ENCODE data around the gene CCDC141. TPM values are rescaled to one million over a fixed set of nuclear protein-coding genes. Genes with fewer than 3 reads are reported as not detected.

Gene CCDC141
- total and polyA plus RNA-seq, 2 of the 13 experiments (the other 11 are each of a cell fraction or from before 2014, with no cell fraction given): not detected

DNA sequence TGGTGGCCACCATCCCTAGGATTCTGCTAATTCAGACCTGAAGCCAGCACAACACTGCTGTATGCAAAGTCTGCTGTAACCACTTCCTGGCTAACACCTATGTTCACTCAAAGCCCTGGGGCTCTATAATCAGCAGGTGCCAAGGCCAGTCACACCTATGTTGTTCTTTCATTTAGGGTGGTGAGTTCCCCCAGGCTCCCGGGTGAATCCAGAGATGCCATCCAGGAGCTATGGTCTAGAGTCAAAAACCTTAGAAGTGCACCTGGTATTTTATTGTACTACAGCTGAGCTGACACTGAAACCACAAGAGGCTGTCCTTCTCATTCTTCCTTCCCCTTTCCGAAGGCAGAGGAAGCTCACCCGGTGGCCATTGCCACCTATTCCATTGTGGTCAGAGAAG, 46.2 kb upstream of the CCDC141 start:
- POLR2A ChIA-PET: no interaction called here
- intact Hi-C loops (cut with micrococcal nuclease; ENCODE audit: unreplicated experiment): no loop called here
- no peak overlapping the region for H3K4me3 ChIP-seq (replicated peaks in 1 of 3; ENCODE audit: insufficient read depth in 1 of 3, low read depth in 2 of 3, low read length in 3 of 3)

More for the DNA sequence above, 46.2 kb upstream of the CCDC141 start:
- WGBS (ENCODE audit: low lambda C conversion rate): 24% methylated on average over 3 of the region's 3 CpGs
- H3K4me1 ChIP-seq (ENCODE audit: insufficient read depth, low read length): no peaks in the 10 kb centered on the region
- H3K9me3 ChIP-seq (ENCODE audit: low read length): peaks cover 7% of the 10 kb centered on the region; the same call in 1 of the 2 replicates
- no TSS peak for BruUV-seq (replicated peaks)
- H3K4me2 ChIP-seq (ENCODE audit: low read depth, low read length): no peak overlapping the region
- no peak for FAIRE-seq
- TF ChIP-seq, protein P1, sequence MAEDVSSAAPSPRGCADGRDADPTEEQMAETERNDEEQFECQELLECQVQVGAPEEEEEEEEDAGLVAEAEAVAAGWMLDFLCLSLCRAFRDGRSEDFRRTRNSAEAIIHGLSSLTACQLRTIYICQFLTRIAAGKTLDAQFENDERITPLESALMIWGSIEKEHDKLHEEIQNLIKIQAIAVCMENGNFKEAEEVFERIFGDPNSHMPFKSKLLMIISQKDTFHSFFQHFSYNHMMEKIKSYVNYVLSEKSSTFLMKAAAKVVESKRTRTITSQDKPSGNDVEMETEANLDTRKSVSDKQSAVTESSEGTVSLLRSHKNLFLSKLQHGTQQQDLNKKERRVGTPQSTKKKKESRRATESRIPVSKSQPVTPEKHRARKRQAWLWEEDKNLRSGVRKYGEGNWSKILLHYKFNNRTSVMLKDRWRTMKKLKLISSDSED (CRISPR knock-in tag; IDR thresholded peaks at IDR 0.05): no peak
- TF ChIP-seq ISX (CRISPR knock-in tag; conservative IDR thresholded peaks at IDR 0.05): no peak
- TF ChIP-seq, protein P2, sequence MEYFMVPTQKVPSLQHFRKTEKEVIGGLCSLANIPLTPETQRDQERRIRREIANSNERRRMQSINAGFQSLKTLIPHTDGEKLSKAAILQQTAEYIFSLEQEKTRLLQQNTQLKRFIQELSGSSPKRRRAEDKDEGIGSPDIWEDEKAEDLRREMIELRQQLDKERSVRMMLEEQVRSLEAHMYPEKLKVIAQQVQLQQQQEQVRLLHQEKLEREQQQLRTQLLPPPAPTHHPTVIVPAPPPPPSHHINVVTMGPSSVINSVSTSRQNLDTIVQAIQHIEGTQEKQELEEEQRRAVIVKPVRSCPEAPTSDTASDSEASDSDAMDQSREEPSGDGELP (IDR thresholded peaks at IDR 0.05; ENCODE audit: borderline replicate concordance, low read depth): no peak
- TF ChIP-seq ZNF839 (CRISPR knock-in tag; IDR thresholded peaks at IDR 0.05; ENCODE audit: borderline replicate concordance): no peak
- no peak for TF ChIP-seq FOSL1 (CRISPR knock-in tag; IDR thresholded peaks at IDR 0.05; ENCODE audit: borderline replicate concordance)
- no peak for TF ChIP-seq NFKB2 (CRISPR knock-in tag; IDR thresholded peaks at IDR 0.05; ENCODE audit: borderline replicate concordance)
- TF ChIP-seq ZNF891 (CRISPR knock-in tag; IDR thresholded peaks at IDR 0.05): no peak
- no peak for TF ChIP-seq ZNF713 (CRISPR knock-in tag; IDR thresholded peaks at IDR 0.05)
- TF ChIP-seq TBX2 (CRISPR knock-in tag; IDR thresholded peaks at IDR 0.05; ENCODE audit: borderline replicate concordance): no peak
- TF ChIP-seq, protein P3, sequence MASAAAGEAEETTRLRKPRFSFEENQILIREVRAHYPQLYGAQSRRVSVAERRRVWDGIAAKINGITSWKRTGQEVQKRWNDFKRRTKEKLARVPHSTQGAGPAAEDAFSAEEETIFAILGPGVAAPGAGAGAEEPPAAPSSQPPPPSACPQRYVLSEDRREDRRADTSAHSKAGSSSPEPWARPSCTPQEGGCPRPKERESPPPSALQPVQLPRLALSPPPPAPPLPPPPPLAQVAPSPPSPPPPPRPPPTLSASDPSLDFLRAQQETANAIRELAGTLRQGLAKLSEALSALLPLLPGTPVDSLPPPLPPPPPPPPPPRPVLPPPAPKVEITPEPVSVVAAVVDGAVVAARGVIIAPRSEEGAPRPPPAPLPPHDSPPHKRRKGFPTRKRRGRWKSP (CRISPR knock-in tag; IDR thresholded peaks at IDR 0.05): no peak
- TF ChIP-seq, protein P4, sequence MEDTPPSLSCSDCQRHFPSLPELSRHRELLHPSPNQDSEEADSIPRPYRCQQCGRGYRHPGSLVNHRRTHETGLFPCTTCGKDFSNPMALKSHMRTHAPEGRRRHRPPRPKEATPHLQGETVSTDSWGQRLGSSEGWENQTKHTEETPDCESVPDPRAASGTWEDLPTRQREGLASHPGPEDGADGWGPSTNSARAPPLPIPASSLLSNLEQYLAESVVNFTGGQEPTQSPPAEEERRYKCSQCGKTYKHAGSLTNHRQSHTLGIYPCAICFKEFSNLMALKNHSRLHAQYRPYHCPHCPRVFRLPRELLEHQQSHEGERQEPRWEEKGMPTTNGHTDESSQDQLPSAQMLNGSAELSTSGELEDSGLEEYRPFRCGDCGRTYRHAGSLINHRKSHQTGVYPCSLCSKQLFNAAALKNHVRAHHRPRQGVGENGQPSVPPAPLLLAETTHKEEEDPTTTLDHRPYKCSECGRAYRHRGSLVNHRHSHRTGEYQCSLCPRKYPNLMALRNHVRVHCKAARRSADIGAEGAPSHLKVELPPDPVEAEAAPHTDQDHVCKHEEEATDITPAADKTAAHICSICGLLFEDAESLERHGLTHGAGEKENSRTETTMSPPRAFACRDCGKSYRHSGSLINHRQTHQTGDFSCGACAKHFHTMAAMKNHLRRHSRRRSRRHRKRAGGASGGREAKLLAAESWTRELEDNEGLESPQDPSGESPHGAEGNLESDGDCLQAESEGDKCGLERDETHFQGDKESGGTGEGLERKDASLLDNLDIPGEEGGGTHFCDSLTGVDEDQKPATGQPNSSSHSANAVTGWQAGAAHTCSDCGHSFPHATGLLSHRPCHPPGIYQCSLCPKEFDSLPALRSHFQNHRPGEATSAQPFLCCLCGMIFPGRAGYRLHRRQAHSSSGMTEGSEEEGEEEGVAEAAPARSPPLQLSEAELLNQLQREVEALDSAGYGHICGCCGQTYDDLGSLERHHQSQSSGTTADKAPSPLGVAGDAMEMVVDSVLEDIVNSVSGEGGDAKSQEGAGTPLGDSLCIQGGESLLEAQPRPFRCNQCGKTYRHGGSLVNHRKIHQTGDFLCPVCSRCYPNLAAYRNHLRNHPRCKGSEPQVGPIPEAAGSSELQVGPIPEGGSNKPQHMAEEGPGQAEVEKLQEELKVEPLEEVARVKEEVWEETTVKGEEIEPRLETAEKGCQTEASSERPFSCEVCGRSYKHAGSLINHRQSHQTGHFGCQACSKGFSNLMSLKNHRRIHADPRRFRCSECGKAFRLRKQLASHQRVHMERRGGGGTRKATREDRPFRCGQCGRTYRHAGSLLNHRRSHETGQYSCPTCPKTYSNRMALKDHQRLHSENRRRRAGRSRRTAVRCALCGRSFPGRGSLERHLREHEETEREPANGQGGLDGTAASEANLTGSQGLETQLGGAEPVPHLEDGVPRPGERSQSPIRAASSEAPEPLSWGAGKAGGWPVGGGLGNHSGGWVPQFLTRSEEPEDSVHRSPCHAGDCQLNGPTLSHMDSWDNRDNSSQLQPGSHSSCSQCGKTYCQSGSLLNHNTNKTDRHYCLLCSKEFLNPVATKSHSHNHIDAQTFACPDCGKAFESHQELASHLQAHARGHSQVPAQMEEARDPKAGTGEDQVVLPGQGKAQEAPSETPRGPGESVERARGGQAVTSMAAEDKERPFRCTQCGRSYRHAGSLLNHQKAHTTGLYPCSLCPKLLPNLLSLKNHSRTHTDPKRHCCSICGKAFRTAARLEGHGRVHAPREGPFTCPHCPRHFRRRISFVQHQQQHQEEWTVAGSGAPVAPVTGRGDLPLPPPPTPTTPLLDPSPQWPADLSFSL (CRISPR knock-in tag; IDR thresholded peaks at IDR 0.05): no peak
- peak; percentile 24 for ATAC-seq
- H4K20me1 ChIP-seq (ENCODE audit: insufficient read depth, low read length): no peaks in the 10 kb centered on the region
- H3K27me3 ChIP-seq (ENCODE audit: control insufficient read depth in 1 of 2, insufficient read depth in 2 of 2, low read length in 2 of 2): 0 out of 5 replicates have a peak, but pooled peaks cover 0 to 1% of the 10 kb centered on the region in 2 experiments
- no peaks in the 10 kb centered on the region for H3K36me3 ChIP-seq (replicated peaks in 1 of 2; ENCODE audit: control insufficient read depth in 1 of 2, insufficient read depth in 2 of 2, low read length in 2 of 2)
- CTCF ChIA-PET (ENCODE audit: low intra/inter-chr PET ratio, low total read pairs): no interaction called here
- H2AFZ ChIP-seq (ENCODE audit: low read length): no peak overlapping the region
- no peaks in the 10 kb centered on the region for H3K79me2 ChIP-seq (ENCODE audit: insufficient read depth, low read length)
- in situ Hi-C loops (cut with HindIII; ENCODE audit: extremely low pct_ligation_motif_present, low pct_unique_long_range_greater_than_20kb): no loop called here
- no peak for DNase-seq (ENCODE audit: low spot score)
- no peak overlapping the region for H3K9ac ChIP-seq (ENCODE audit: insufficient read depth, low read depth, low read length)
- no peak overlapping the region for H3K27ac ChIP-seq (ENCODE audit: extremely low read length, insufficient read depth, low read length)
